Peyer's patch (tissue), 4 donors: ENCODE data around the gene ADORA3.

Source experiments
- CTCF ChIP-seq, 6 experiments: fragments of 450-650 bp in 4 of 6; fragments of 200-600 bp in 2 of 6; sonication (generic) in 1 of 6; IDR thresholded peaks; one replicate each; pipeline ENCODE4 v1.5.1; 2017 to 2019; ENCODE audit warnings: antibody characterized with exemption in 6 of 6, mild to moderate bottlenecking in 3 of 6, moderate library complexity in 1 of 6
- POLR2A ChIP-seq, 2 donors: fragments of 450-650 bp; IDR thresholded peaks; one replicate each; pipeline ENCODE4 v1.5.1; 2017; ENCODE audit warnings: antibody characterized with exemption in 2 of 2, mild to moderate bottlenecking in 2 of 2, moderate library complexity in 2 of 2

DNA sequence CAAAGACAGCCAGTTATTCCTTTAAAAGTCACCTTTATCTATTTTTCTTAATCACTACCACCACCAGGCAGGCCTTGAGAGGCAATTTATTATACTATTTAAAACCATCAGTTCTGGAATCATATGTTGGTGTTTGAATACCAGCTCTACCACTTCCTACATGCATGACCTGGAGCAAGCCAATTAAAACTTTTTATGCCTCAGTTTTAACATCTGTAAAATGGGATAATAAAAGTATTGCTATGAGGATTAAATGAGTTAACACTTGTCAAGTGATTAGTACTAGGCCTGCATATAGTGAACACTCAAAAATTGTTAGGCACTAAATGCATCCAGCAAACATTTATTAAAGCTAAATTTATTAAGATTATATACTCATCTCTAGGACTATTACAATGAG is 49.2 kb upstream of the ADORA3 start:
- no peak for TF ChIP-seq POLR2A (IDR thresholded peaks at IDR 0.05)
- TF ChIP-seq CTCF (IDR thresholded peaks at IDR 0.05): no peak
